NCI-H748 (cell line): Measurements from ENCODE around the gene CDK14.

Experiments used
- DNase-seq: peaks from one replicate; lab custom pipeline; 2025; ENCODE audit not compliant: unreplicated experiment; lab: John Stamatoyannopoulos, UW

Gene CDK14

GRCh38 chr7:90677486-90678404, 81.6 kb downstream of the CDK14 start:
- peak; percentile 63 for DNase-seq

- no peak for DNase-seq
Observed at GRCh38 chr7:90678986-90679385, 82.9 kb downstream of the CDK14 start.

- no peak for DNase-seq
Observed at GRCh38 chr7:90680484-90680883, 84.4 kb downstream of the CDK14 start.

- DNase-seq: no peak
Observed at GRCh38 chr7:90681336-90682022, 85.4 kb downstream of the CDK14 start.

GRCh38 chr7:90686146-90686545, 90.0 kb downstream of the CDK14 start:
- no peak for DNase-seq

- DNase-seq: no peak
Observed at GRCh38 chr7:90688810-90689209, 92.7 kb downstream of the CDK14 start.

- DNase-seq: no peak
Observed at GRCh38 chr7:90689260-90689659, 93.1 kb downstream of the CDK14 start.

- DNase-seq: no peak
Observed at GRCh38 chr7:90690159-90690858, 94.2 kb downstream of the CDK14 start.

GRCh38 chr7:90692396-90692795, 96.3 kb downstream of the CDK14 start:
- DNase-seq: peak; percentile 34

- DNase-seq: no peak
Observed at GRCh38 chr7:90692947-90693346, 96.8 kb downstream of the CDK14 start.

GRCh38 chr7:90693939-90694338, 97.8 kb downstream of the CDK14 start:
- no peak for DNase-seq

GRCh38 chr7:90698616-90699015, 102.5 kb downstream of the CDK14 start:
- DNase-seq: no peak

GRCh38 chr7:90701021-90701420, 104.9 kb downstream of the CDK14 start:
- DNase-seq: no peak

GRCh38 chr7:90701771-90702170, 105.7 kb downstream of the CDK14 start:
- no peak for DNase-seq

GRCh38 chr7:90705391-90706071, 109.4 kb downstream of the CDK14 start:
- peak; percentile 25 for DNase-seq

GRCh38 chr7:90706072-90706716, 110.1 kb downstream of the CDK14 start:
- peak; percentile 94 for DNase-seq

GRCh38 chr7:90708841-90709317, 112.8 kb downstream of the CDK14 start:
- peak; percentile 68 for DNase-seq

- no peak for DNase-seq
Observed at GRCh38 chr7:90709501-90710465, 113.7 kb downstream of the CDK14 start.

GRCh38 chr7:90710466-90710850, 114.3 kb downstream of the CDK14 start:
- DNase-seq: no peak
